Peyer's patch (tissue), 4 donors: Measurements from ENCODE around the gene PTPRJ. TPM values are rescaled to one million over a fixed set of nuclear protein-coding genes. Genes with fewer than 3 reads are reported as not detected.

Source experiments
- DNase-seq, 3 donors: peaks; one replicate each; pipeline ENCODE4 v3.0.0-alpha.2; 2017 to 2019
- H3K27ac ChIP-seq, 4 donors: fragments of 200-600 bp; sonication (generic); one replicate each; pipeline ENCODE4 v1.5.1; 2016 to 2019
- H3K27me3 ChIP-seq, 2 donors: fragments of 200-600 bp; sonication (generic); one replicate each; pipeline ENCODE4 v1.5.1; 2019
- H3K36me3 ChIP-seq, 3 donors: fragments of 200-600 bp; sonication (generic); one replicate each; pipeline ENCODE4 v1.5.1; 2016 to 2019
- H3K4me1 ChIP-seq, 4 donors: fragments of 200-600 bp; sonication (generic); one replicate each; pipeline ENCODE4 v1.5.1; 2016 to 2019
- H3K4me3 ChIP-seq, 4 donors: fragments of 200-600 bp; sonication (generic); 1 replicate in 3 of 4; 2 replicates in 1 of 4; pipeline ENCODE4 v1.5.1; 2016 to 2019; ENCODE audit warnings: mild to moderate bottlenecking in 1 of 4
- H3K9me3 ChIP-seq, 4 donors: fragments of 200-600 bp; sonication (generic); one replicate each; pipeline ENCODE4 v1.5.1; 2016 to 2019; ENCODE audit warnings: mild to moderate bottlenecking in 1 of 4
- CTCF ChIP-seq, 6 experiments: fragments of 450-650 bp in 4 of 6; fragments of 200-600 bp in 2 of 6; sonication (generic) in 1 of 6; IDR thresholded peaks; one replicate each; pipeline ENCODE4 v1.5.1; 2017 to 2019; ENCODE audit warnings: antibody characterized with exemption in 6 of 6, mild to moderate bottlenecking in 3 of 6, moderate library complexity in 1 of 6
- POLR2A ChIP-seq, 2 donors: fragments of 450-650 bp; IDR thresholded peaks; one replicate each; pipeline ENCODE4 v1.5.1; 2017; ENCODE audit warnings: antibody characterized with exemption in 2 of 2, mild to moderate bottlenecking in 2 of 2, moderate library complexity in 2 of 2
- total RNA-seq, 4 donors: library from RNA; depleted of rRNA; stranded (reverse); fragments of >200 nt; gene quantifications; one replicate each; pipeline ENCODE4 v1.1.0, GENCODE V29; 2016

The PTPRJ gene
- total RNA-seq, 4 donors from 2014 or later, result 28.1 to 50.1 (median 37.5) TPM

GRCh38 chr11:48006301-48006992 lies 26.1 kb downstream of the PTPRJ start:
- H3K4me1 ChIP-seq, result peaks cover 0 to 51% (median 16%) of the 10 kb centered on the region in 4 donors
- no peak for TF ChIP-seq CTCF (IDR thresholded peaks at IDR 0.05)
- TF ChIP-seq POLR2A (IDR thresholded peaks at IDR 0.05), result no peak
- H3K27me3 ChIP-seq, result no peaks in the 10 kb centered on the region
- H3K9me3 ChIP-seq, result no peaks in the 10 kb centered on the region
- no peaks in the 10 kb centered on the region for H3K36me3 ChIP-seq
- H3K27ac ChIP-seq, result peak overlapping the region in 2 of 4 donors; percentile 38 to 74
- no peak for DNase-seq
- H3K4me3 ChIP-seq, result no peak overlapping the region

GRCh38 chr11:48007677-48008076 lies 27.3 kb downstream of the PTPRJ start:
- H3K4me3 ChIP-seq, result no peak overlapping the region
- peak overlapping the region in 1 of 4 donors; percentile 11 for H3K27ac ChIP-seq
- no peaks in the 10 kb centered on the region for H3K36me3 ChIP-seq
- TF ChIP-seq POLR2A (IDR thresholded peaks at IDR 0.05), result no peak
- TF ChIP-seq CTCF (IDR thresholded peaks at IDR 0.05), result no peak
- no peak for DNase-seq
- no peaks in the 10 kb centered on the region for H3K9me3 ChIP-seq
- peaks cover 0 to 43% (median 13%) of the 10 kb centered on the region in 4 donors for H3K4me1 ChIP-seq
- H3K27me3 ChIP-seq, result no peaks in the 10 kb centered on the region

GRCh38 chr11:48008951-48009270 lies 28.6 kb downstream of the PTPRJ start:
- Histone ChIP-seq H3K4me1 (peaks cover 0 to 47% (median 22%) of the 10 kb centered on the region in 4 donors), H3K9me3 (no peaks in the 10 kb centered on the region), H3K27me3 (no peaks in the 10 kb centered on the region), H3K36me3 (no peaks in the 10 kb centered on the region), H3K4me3 (no peak overlapping the region), H3K27ac (peak overlapping the region in 1 of 4 donors; percentile 26)
- DNase-seq, result no peak
- no peak for TF ChIP-seq POLR2A (IDR thresholded peaks at IDR 0.05)
- no peak for TF ChIP-seq CTCF (IDR thresholded peaks at IDR 0.05)

GRCh38 chr11:48011102-48011797 lies 30.9 kb downstream of the PTPRJ start:
- peaks cover 0 to 28% (median 13%) of the 10 kb centered on the region in 4 donors for H3K4me1 ChIP-seq
- no peaks in the 10 kb centered on the region for H3K36me3 ChIP-seq
- DNase-seq, result no peak
- no peaks in the 10 kb centered on the region for H3K9me3 ChIP-seq
- peak overlapping the region; percentile 50 to 74 (median 60) for H3K27ac ChIP-seq
- no peak for TF ChIP-seq CTCF (IDR thresholded peaks at IDR 0.05)
- TF ChIP-seq POLR2A (IDR thresholded peaks at IDR 0.05), result no peak
- H3K4me3 ChIP-seq, result no peak overlapping the region
- no peaks in the 10 kb centered on the region for H3K27me3 ChIP-seq

GRCh38 chr11:48011798-48012391 lies 31.5 kb downstream of the PTPRJ start:
- no peak overlapping the region for H3K4me3 ChIP-seq
- no peak for DNase-seq
- no peaks in the 10 kb centered on the region for H3K36me3 ChIP-seq
- H3K4me1 ChIP-seq, result peaks cover 0 to 22% (median 10%) of the 10 kb centered on the region in 4 donors
- TF ChIP-seq POLR2A (IDR thresholded peaks at IDR 0.05) (no peak), CTCF (IDR thresholded peaks at IDR 0.05) (no peak)
- peak overlapping the region; percentile 50 to 74 (median 62) for H3K27ac ChIP-seq
- H3K9me3 ChIP-seq, result no peaks in the 10 kb centered on the region
- no peaks in the 10 kb centered on the region for H3K27me3 ChIP-seq
